HCT116 (cell line): ENCODE data around the gene GPD2. TPM values are rescaled to one million over a fixed set of nuclear protein-coding genes. Genes with fewer than 3 reads are reported as not detected.

ENCODE experiments used
- ATAC-seq: fragments of 200-7000 bp; cut with Tn5 transposase; 2 replicates; pipeline ENCODE4 v1.9.1; 2020; ENCODE audit warnings: mild to moderate bottlenecking, moderate library complexity
- BruUV-seq: library from RNA; stranded (reverse); fragments of 400-500 nt; replicated peaks from 2 replicates; lab custom pipeline; 2021; lab: Mats Ljungman, UMichigan
- CTCF ChIA-PET: fragments of 300-600 bp; sonication (Branson Sonifier 250); formaldehyde crosslinking; loops from one replicate; lab custom pipeline; 2021; ENCODE audit warnings: antibody characterized with exemption; lab: Charles Lee
- POLR2A ChIA-PET: fragments of 300-600, 350-600 bp; sonication (Branson Sonifier 250); formaldehyde crosslinking; loops from one replicate; lab custom pipeline; 2021; ENCODE audit warnings: antibody characterized with exemption; lab: Charles Lee
- RAD21 ChIA-PET, 2 experiments: fragments of 300-600 bp; sonication (Branson Sonifier 250); formaldehyde crosslinking; loops; one replicate each; lab custom pipeline; 2023; ENCODE audit warnings: low total read pairs in 2 of 2; ENCODE audit not compliant: uncharacterized antibody in 2 of 2, unreplicated experiment in 2 of 2, low non-redundant PET in 1 of 2; lab: Charles Lee
- DNase-seq: peaks from one replicate; pipeline ENCODE4 v3.0.0-alpha.2; 2010; ENCODE audit warnings: low read depth, low spot score
- H2AFZ ChIP-seq: fragments of 200-600 bp; shearing (Covaris generic), sonication (generic); 2 replicates; pipeline ENCODE4 v1.6.1; 2017; ENCODE audit warnings: low read depth, mixed run types, mixed read lengths, antibody characterized with exemption, low read length; ENCODE audit not compliant: poor library complexity, severe bottlenecking
- H3K27ac ChIP-seq: 2 replicates; pipeline ENCODE4 v1.5.1; 2012; ENCODE audit warnings: low read depth, low read length
- H3K27me3 ChIP-seq: fragments of 200-600 bp; sonication (generic); 2 replicates; pipeline ENCODE4 v1.6.1; 2016; ENCODE audit warnings: mixed run types, low read length, mixed read lengths; ENCODE audit not compliant: insufficient read depth
- H3K36me3 ChIP-seq, 2 experiments: fragments of 200-500 bp in 1 of 2; fragments of 200-600 bp in 1 of 2; sonication (Bioruptor generic) in 1 of 2; sonication (generic) in 1 of 2; 2 replicates each; pipeline versions ENCODE4 v1.5.1 to v1.6.1; 2014 to 2016; ENCODE audit warnings: low read length in 2 of 2, inconsistent platforms in 1 of 2, mixed read lengths in 1 of 2, mixed run types in 1 of 2; ENCODE audit not compliant: insufficient read depth in 2 of 2, control insufficient read depth in 1 of 2
- H3K4me1 ChIP-seq, 2 experiments: fragments of 200-600 bp in 1 of 2; sonication (generic) in 1 of 2; 2 replicates each; pipeline versions ENCODE4 v1.5.1 to v1.6.1; 2012 to 2017; ENCODE audit warnings: low read length in 2 of 2, inconsistent platforms in 1 of 2, mild to moderate bottlenecking in 1 of 2, mixed read lengths in 1 of 2, mixed run types in 1 of 2, moderate library complexity in 1 of 2; ENCODE audit not compliant: insufficient read depth in 2 of 2, control insufficient read depth in 1 of 2
- H3K4me2 ChIP-seq: fragments of 200-600 bp; sonication (generic); 2 replicates; pipeline ENCODE4 v1.6.1; 2017; ENCODE audit warnings: mixed run types, low read length, mixed read lengths
- H3K4me3 ChIP-seq, 2 experiments: fragments of 200-600 bp in 1 of 2; sonication (generic) in 1 of 2; replicated peaks in 1 of 2; 2 replicates each; pipeline ENCODE4 v1.5.1; 2011 to 2016; ENCODE audit warnings: low read length in 2 of 2, control low read depth in 1 of 2, low read depth in 1 of 2, mild to moderate bottlenecking in 1 of 2, mixed read lengths in 1 of 2, mixed run types in 1 of 2
- H3K79me2 ChIP-seq: fragments of 200-600 bp; sonication (generic); 2 replicates; pipeline ENCODE4 v1.6.1; 2017; ENCODE audit warnings: mild to moderate bottlenecking, mixed run types, low read length, moderate library complexity, mixed read lengths; ENCODE audit not compliant: insufficient read depth
- H3K9ac ChIP-seq: fragments of 200-600 bp; sonication (generic); 2 replicates; pipeline ENCODE4 v1.6.1; 2016; ENCODE audit warnings: low read length, mixed read lengths
- H3K9me2 ChIP-seq: fragments of 200-600 bp; sonication (generic), shearing (Covaris generic); 2 replicates; pipeline ENCODE4 v1.6.1; 2017; ENCODE audit warnings: mixed run types, mild to moderate bottlenecking, moderate library complexity; ENCODE audit not compliant: insufficient read depth
- H3K9me3 ChIP-seq, 2 experiments: fragments of 200-500 bp in 1 of 2; fragments of 200-600 bp in 1 of 2; sonication (Bioruptor generic) in 1 of 2; sonication (generic) in 1 of 2; 2 replicates each; pipeline ENCODE4 v1.6.1; 2014 to 2017; ENCODE audit warnings: low read length in 2 of 2, mixed read lengths in 2 of 2, inconsistent platforms in 1 of 2, low read depth in 1 of 2, mild to moderate bottlenecking in 1 of 2, mixed run types in 1 of 2, moderate library complexity in 1 of 2; ENCODE audit not compliant: control insufficient read depth in 1 of 2, insufficient read depth in 1 of 2
- H4K20me1 ChIP-seq: fragments of 200-600 bp; sonication (generic), shearing (Covaris generic); 2 replicates; pipeline ENCODE4 v1.6.1; 2017; ENCODE audit warnings: mixed run types, mild to moderate bottlenecking, moderate library complexity; ENCODE audit not compliant: insufficient read depth
- ATF3 ChIP-seq: IDR thresholded peaks from 2 replicates; pipeline ENCODE4 v1.6.1; 2012
- CEBPB ChIP-seq: IDR thresholded peaks from 2 replicates; pipeline ENCODE4 v1.6.1; 2012; ENCODE audit warnings: low read depth
- FOSL1 ChIP-seq: IDR thresholded peaks from 2 replicates; pipeline ENCODE4 v1.6.1; 2012; ENCODE audit warnings: low read depth
- JUND ChIP-seq: IDR thresholded peaks from 2 replicates; pipeline ENCODE4 v1.6.1; 2012
- MAX ChIP-seq: IDR thresholded peaks from 2 replicates; pipeline ENCODE4 v1.6.1; 2012
- POLR2A ChIP-seq: IDR thresholded peaks from 2 replicates; pipeline ENCODE4 v1.7.0; 2011; ENCODE audit warnings: borderline replicate concordance; ENCODE audit not compliant: insufficient read depth, insufficient read length; ENCODE audit errors: extremely low read depth
- RAD21 ChIP-seq: IDR thresholded peaks from 2 replicates; pipeline ENCODE4 v1.6.1; 2012; ENCODE audit warnings: low read depth, mild to moderate bottlenecking
- REST ChIP-seq: IDR thresholded peaks from 2 replicates; pipeline ENCODE4 v1.6.1; 2012; ENCODE audit warnings: low read depth
- SP1 ChIP-seq: IDR thresholded peaks from 2 replicates; pipeline ENCODE4 v1.6.1; 2012; ENCODE audit warnings: low read depth
- ZBTB33 ChIP-seq: IDR thresholded peaks from 2 replicates; pipeline ENCODE4 v1.6.1; 2011; ENCODE audit warnings: mild to moderate bottlenecking, low read length, moderate library complexity; ENCODE audit not compliant: insufficient replicate concordance; ENCODE audit errors: extremely low read depth
- intact Hi-C: fragments of 100-400 bp; cut with micrococcal nuclease; formaldehyde crosslinking; loops from 2 replicates; pipeline ENCODE4 v1.10.0; 2022
- total RNA-seq: library from RNA; stranded (reverse); gene quantifications from one replicate; pipeline ENCODE4 v1.2.1, GENCODE V29; 2021; ENCODE audit not compliant: unreplicated experiment

GPD2 gene
- total RNA-seq, 1 experiment from 2014 or later: 80.7 TPM

- Histone ChIP-seq H3K27me3 (no peaks in the 10 kb centered on the region), H3K79me2 (no peaks in the 10 kb centered on the region), H3K27ac (no peak overlapping the region), H4K20me1 (no peaks in the 10 kb centered on the region), H3K36me3 (no peaks in the 10 kb centered on the region), H3K9me2 (no peaks in the 10 kb centered on the region), H2AFZ (no peak overlapping the region), H3K4me2 (no peak overlapping the region), H3K4me1 (no peaks in the 10 kb centered on the region), H3K4me3 (no peak overlapping the region), H3K9me3 (no peaks in the 10 kb centered on the region), H3K9ac (no peak overlapping the region)
- POLR2A ChIA-PET: no interaction called here
- RAD21 ChIA-PET: no interaction called here
- TF ChIP-seq ATF3 (no peak), ZBTB33 (no peak), FOSL1 (no peak), MAX (no peak), JUND (no peak), CEBPB (no peak), REST (no peak), POLR2A (no peak), SP1 (no peak), RAD21 (no peak)
- CTCF ChIA-PET: no interaction called here
- ATAC-seq (no peak), DNase-seq (no peak)
- no TSS peak for BruUV-seq
- intact Hi-C loops: no loop called here
Observed at GRCh38 chr2:156548413-156548812, 112.2 kb downstream of the GPD2 start.
